IMR-90 (cell line): ENCODE results near the gene TP63. TPM values are rescaled to one million over a fixed set of nuclear protein-coding genes. Genes with fewer than 3 reads are reported as not detected.
"Not testable (repeated sequence)": the region's sequence is repeated elsewhere in the genome, so short reads cannot be mapped to it uniquely, and the experiment has no call there.

ENCODE experiments used
- ATAC-seq: fragments of 200-7000 bp; cut with Tn5 transposase; 2 replicates; pipeline ENCODE4 v1.9.1; 2020; ENCODE audit warnings: low read depth, mild to moderate bottlenecking, moderate library complexity
- BruUV-seq: library from RNA; stranded (reverse); fragments of 400-500 nt; replicated peaks from 2 replicates; lab custom pipeline; 2021; lab: Mats Ljungman, UMichigan
- CTCF ChIA-PET: fragments of 300-600 bp; formaldehyde crosslinking; extraction: SDS; loops from one replicate; lab custom pipeline; 2021; ENCODE audit warnings: antibody characterized with exemption; lab: Yijun Ruan, JAX
- POLR2A ChIA-PET: fragments of 300-600 bp; sonication (Branson Sonifier 250); formaldehyde crosslinking; loops from one replicate; lab custom pipeline; 2022; ENCODE audit warnings: antibody characterized with exemption; ENCODE audit not compliant: unreplicated experiment; lab: Charles Lee
- DNase-seq: peaks from one replicate; pipeline ENCODE4 v3.0.0; 2013
- H2AFZ ChIP-seq: replicated peaks from 2 replicates; pipeline ENCODE3; 2013; ENCODE audit warnings: low read length, mild to moderate bottlenecking; ENCODE audit not compliant: poor library complexity
- H2AK5ac ChIP-seq: 2 replicates; pipeline ENCODE4 v1.6.1; 2013; ENCODE audit warnings: low read depth, low read length, inconsistent platforms
- H2AK9ac ChIP-seq: replicated peaks from 2 replicates; pipeline ENCODE3; 2013; ENCODE audit warnings: mild to moderate bottlenecking, low read depth, low read length, moderate library complexity; ENCODE audit not compliant: poor library complexity
- H2BK120ac ChIP-seq: 2 replicates; pipeline ENCODE4 v1.6.1; 2013; ENCODE audit warnings: low read depth, low read length, inconsistent platforms
- H2BK15ac ChIP-seq: 3 replicates; pipeline ENCODE4 v1.6.1; 2013; ENCODE audit warnings: low read depth, low read length, inconsistent platforms
- H2BK20ac ChIP-seq: 2 replicates; pipeline ENCODE4 v1.6.1; 2013; ENCODE audit warnings: low read depth, mild to moderate bottlenecking, inconsistent platforms, low read length, moderate library complexity
- H2BK5ac ChIP-seq: 2 replicates; pipeline ENCODE4 v1.6.1; 2013; ENCODE audit warnings: mild to moderate bottlenecking, low read depth, low read length, inconsistent platforms; ENCODE audit not compliant: poor library complexity, severe bottlenecking
- H3K14ac ChIP-seq: replicated peaks from 2 replicates; pipeline ENCODE4 v1.6.1; 2013; ENCODE audit warnings: low read depth, low read length, inconsistent platforms
- H3K18ac ChIP-seq: 2 replicates; pipeline ENCODE4 v1.6.1; 2013; ENCODE audit warnings: low read depth, low read length, control low read depth
- H3K23ac ChIP-seq: 2 replicates; pipeline ENCODE4 v1.6.1; 2013; ENCODE audit warnings: low read depth, low read length, inconsistent platforms
- H3K27ac ChIP-seq: 2 replicates; pipeline ENCODE4 v1.5.1; 2013; ENCODE audit warnings: mild to moderate bottlenecking, control low read depth, low read length; ENCODE audit not compliant: insufficient read depth
- H3K27me3 ChIP-seq: 2 replicates; pipeline ENCODE4 v1.6.1; 2013; ENCODE audit warnings: low read length; ENCODE audit not compliant: control insufficient read depth, insufficient read depth
- H3K36me3 ChIP-seq: 2 replicates; pipeline ENCODE4 v1.6.1; 2013; ENCODE audit warnings: low read length, mixed read lengths; ENCODE audit not compliant: control insufficient read depth, insufficient read depth
- H3K4ac ChIP-seq: 2 replicates; pipeline ENCODE4 v1.6.1; 2013; ENCODE audit warnings: low read depth, low read length, inconsistent platforms
- H3K4me1 ChIP-seq: 2 replicates; pipeline ENCODE4 v1.6.1; 2013; ENCODE audit warnings: low read length, mixed read lengths; ENCODE audit not compliant: control insufficient read depth, insufficient read depth
- H3K4me2 ChIP-seq: 2 replicates; pipeline ENCODE4 v1.6.1; 2013; ENCODE audit warnings: low read depth, mild to moderate bottlenecking, control low read depth, low read length, moderate library complexity
- H3K4me3 ChIP-seq: 2 replicates; pipeline ENCODE4 v1.5.1; 2013; ENCODE audit warnings: low read depth, mild to moderate bottlenecking, control low read depth, low read length, moderate library complexity; ENCODE audit not compliant: insufficient read depth
- H3K56ac ChIP-seq: 2 replicates; pipeline ENCODE4 v1.6.1; 2013; ENCODE audit warnings: low read length, inconsistent platforms; ENCODE audit not compliant: insufficient read depth; ENCODE audit errors: extremely low read depth
- H3K79me1 ChIP-seq, 2 experiments: 2 replicates each; pipeline ENCODE4 v1.6.1; 2013; ENCODE audit warnings: low read length in 2 of 2, inconsistent platforms in 1 of 2, low read depth in 1 of 2
- H3K9ac ChIP-seq: 2 replicates; pipeline ENCODE4 v1.6.1; 2013; ENCODE audit warnings: low read depth, low read length, control low read depth
- H3K9me1 ChIP-seq: 2 replicates; pipeline ENCODE4 v1.6.1; 2013; ENCODE audit warnings: low read length, inconsistent platforms; ENCODE audit not compliant: insufficient read depth
- H3K9me3 ChIP-seq: 2 replicates; pipeline ENCODE4 v1.6.1; 2013; ENCODE audit warnings: low read length; ENCODE audit not compliant: control insufficient read depth, insufficient read depth
- H4K20me1 ChIP-seq: 2 replicates; pipeline ENCODE4 v1.6.1; 2013; ENCODE audit warnings: low read length, inconsistent platforms; ENCODE audit not compliant: insufficient read depth
- H4K5ac ChIP-seq: 2 replicates; pipeline ENCODE4 v1.6.1; 2013; ENCODE audit warnings: mild to moderate bottlenecking, low read depth, low read length, control low read depth
- H4K8ac ChIP-seq, 2 experiments: 2 replicates each; pipeline ENCODE4 v1.6.1; 2013; ENCODE audit warnings: low read depth in 2 of 2, low read length in 2 of 2, control low read depth in 1 of 2, inconsistent platforms in 1 of 2
- H4K91ac ChIP-seq: 2 replicates; pipeline ENCODE4 v1.6.1; 2013; ENCODE audit warnings: low read depth, low read length, inconsistent platforms; ENCODE audit not compliant: insufficient read depth
- CEBPB ChIP-seq: IDR thresholded peaks from 2 replicates; pipeline ENCODE4 v1.6.1; 2012; ENCODE audit warnings: low read depth, low read length, improper control_type of control experiment
- RAD21 ChIP-seq: IDR thresholded peaks from 2 replicates; pipeline ENCODE4 v1.6.1; 2012; ENCODE audit warnings: low read length, improper control_type of control experiment
- WGBS, 2 experiments: methylation state at CpG; one replicate each; pipeline versions ENCODE4 v1.1.5 to v1.1.7; 2013; ENCODE audit warnings: missing lambda C conversion rate in 2 of 2; ENCODE audit not compliant: insufficient read length in 1 of 2; ENCODE audit errors: extremely low coverage in 2 of 2; 5-methylcytosine and 5-hydroxymethylcytosine counted together
- dilution Hi-C: fragments of 300-500 bp; cut with HindIII; formaldehyde crosslinking; loops from one replicate; pipeline ENCODE4 v1.14.3; 2018; ENCODE audit warnings: low sequenced_read_pairs; ENCODE audit not compliant: unreplicated experiment
- in situ Hi-C: fragments of 300-500 bp; cut with MboI; formaldehyde crosslinking; loops from 3 replicates; pipeline ENCODE4 v1.14.3; 2019; ENCODE audit warnings: low sequenced_read_pairs, inconsistent platforms, mixed read lengths
- intact Hi-C: fragments of 100-400 bp; cut with micrococcal nuclease; formaldehyde crosslinking; loops from 2 replicates; pipeline ENCODE4 v1.10.0; 2022
- polyA plus RNA-seq, 3 experiments: library from polyadenylated mRNA; depleted of rRNA; stranded (reverse); fragments of >200 nt; gene quantifications; 2 replicates each; pipeline ENCODE4 v1.2.3, GENCODE V29; 2012; ENCODE audit warnings: low replicate concordance in 1 of 3
- total RNA-seq: library from RNA; depleted of rRNA; stranded (reverse); fragments of >200 nt; gene quantifications from 2 replicates; pipeline ENCODE4 v1.2.3, GENCODE V29; 2012

TP63 gene
- total and polyA plus RNA-seq, 2 of the 4 experiments (the other 2 are of a cell fraction) = not detected

GRCh38 chr3:189593581-189593980 is 37.6 kb upstream of the TP63 start:
- Histone ChIP-seq H2AK9ac (no peak overlapping the region), H2BK20ac (no peak overlapping the region), H2BK15ac (no peak overlapping the region), H3K9me3 (no peaks in the 10 kb centered on the region), H3K4me2 (no peak overlapping the region), H3K79me1 (no peaks in the 10 kb centered on the region), H3K4me3 (no peak overlapping the region), H4K8ac (no peak overlapping the region), H3K56ac (no peak overlapping the region), H2AK5ac (no peak overlapping the region), H3K18ac (no peak overlapping the region), H4K5ac (no peak overlapping the region), H3K4ac (no peak overlapping the region), H2BK5ac (no peak overlapping the region), H4K20me1 (no peaks in the 10 kb centered on the region), H3K27me3 (no peaks in the 10 kb centered on the region), H3K4me1 (no peaks in the 10 kb centered on the region), H2AFZ (no peak overlapping the region), H3K9me1 (no peaks in the 10 kb centered on the region), H3K14ac (no peak overlapping the region), H4K91ac (no peak overlapping the region), H2BK120ac (no peak overlapping the region), H3K27ac (no peak overlapping the region), H3K36me3 (no peaks in the 10 kb centered on the region), H3K9ac (no peak overlapping the region), H3K23ac (no peak overlapping the region)
- ChIA-PET CTCF (no interaction called here), POLR2A (no interaction called here)
- DNase-seq (no peak), ATAC-seq (no peak)
- no peak for TF ChIP-seq RAD21
- TF ChIP-seq CEBPB = peak; percentile 44; the same call in 1 of the 2 replicates
- BruUV-seq = no TSS peak
- dilution Hi-C loops = no loop called here
- intact Hi-C loops = no loop called here
- in situ Hi-C loops = no loop called here

GRCh38 chr3:189596078-189596979 is 34.9 kb upstream of the TP63 start:
- H3K18ac ChIP-seq, dilution Hi-C loops, H2AFZ ChIP-seq, H3K56ac ChIP-seq, H2BK15ac ChIP-seq, DNase-seq, in situ Hi-C loops, H3K4me2 ChIP-seq, H2BK5ac ChIP-seq, H3K4me3 ChIP-seq, H4K20me1 ChIP-seq, ATAC-seq, CTCF ChIA-PET, H3K27ac ChIP-seq, H3K27me3 ChIP-seq, H3K4ac ChIP-seq, H3K4me1 ChIP-seq, POLR2A ChIA-PET, H2BK120ac ChIP-seq, H2AK5ac ChIP-seq, H4K8ac ChIP-seq, H2AK9ac ChIP-seq, H4K91ac ChIP-seq, H3K23ac ChIP-seq, H4K5ac ChIP-seq, H3K9me3 ChIP-seq, H3K36me3 ChIP-seq, H3K14ac ChIP-seq, H3K79me1 ChIP-seq, H3K9ac ChIP-seq, H3K9me1 ChIP-seq, BruUV-seq, H2BK20ac ChIP-seq, intact Hi-C loops: not testable (repeated sequence)
- 91% methylated on average over 12 of the region's 45 CpGs; no CpG with 5 or more reads in 1 of the 2 experiments for whole genome bisulfite sequencing, 2 experiments
